ENCODE measurements around the gene OTUB2.

DNA sequence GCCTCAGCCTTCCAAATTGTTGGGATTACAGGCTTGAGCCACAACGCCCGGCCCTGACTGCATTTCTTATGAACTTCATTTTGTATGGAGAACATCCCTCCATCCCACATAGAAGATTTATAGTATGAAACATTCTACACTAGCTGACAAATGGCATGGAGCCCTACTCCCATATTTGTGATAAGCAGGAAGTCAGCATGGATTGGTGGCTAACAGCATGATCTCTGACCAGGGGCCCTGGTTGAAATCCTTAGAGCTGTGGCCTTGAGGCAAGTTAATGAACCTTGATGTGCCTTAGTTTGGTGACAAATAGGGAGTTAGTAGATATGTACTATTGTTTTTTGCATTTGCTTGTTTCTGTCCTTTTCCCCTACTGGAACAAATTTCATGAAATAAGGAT, 67.3 kb downstream of the OTUB2 start:
- TF ChIP-seq EP300 (IDR thresholded peaks at IDR 0.05) (no peak), POLR2A (IDR thresholded peaks at IDR 0.05) (no peak)
